Tibial artery (tissue), 4 donors: ENCODE measurements around the gene HMGN3.

Source experiments
- DNase-seq, 2 donors: peaks; one replicate each; pipeline ENCODE4 v3.0.0-alpha.2; 2019
- H3K27ac ChIP-seq, 2 donors: fragments of 200-600 bp; sonication (generic) in 1 of 2; 1 replicate in 1 of 2; 2 replicates in 1 of 2; pipeline ENCODE4 v1.5.1; 2018 to 2019; ENCODE audit warnings: mild to moderate bottlenecking in 1 of 2
- H3K27me3 ChIP-seq, 2 donors: fragments of 200-600 bp; sonication (generic) in 1 of 2; one replicate each; pipeline versions ENCODE4 v1.5.1 to v1.6.0; 2016 to 2019
- H3K36me3 ChIP-seq, 3 donors: fragments of 200-600 bp; sonication (generic) in 2 of 3; one replicate each; pipeline ENCODE4 v1.5.1; 2016 to 2019; ENCODE audit warnings: mild to moderate bottlenecking in 2 of 3
- H3K4me1 ChIP-seq, 4 donors: fragments of 200-600 bp; sonication (generic) in 2 of 4; 1 replicate in 3 of 4; 2 replicates in 1 of 4; pipeline ENCODE4 v1.5.1; 2016 to 2019
- H3K4me3 ChIP-seq, 2 donors: fragments of 200-600 bp; sonication (generic) in 1 of 2; 1 replicate in 1 of 2; 2 replicates in 1 of 2; pipeline ENCODE4 v1.5.1; 2018 to 2019; ENCODE audit warnings: mild to moderate bottlenecking in 2 of 2
- H3K9me3 ChIP-seq, 3 donors: fragments of 200-600 bp; sonication (generic) in 1 of 3; one replicate each; pipeline ENCODE4 v1.5.1; 2016 to 2019
- intact Hi-C: fragments of 100-400 bp; cut with DNase I; formaldehyde crosslinking; loops from one replicate; pipeline ENCODE4 v1.15.0; 2023; ENCODE audit warnings: low total_unique reads
- TF ChIP-seq, protein P1 (sequence below), 2 experiments: fragments of 200-600 bp in 1 of 2; fragments of 450-650 bp in 1 of 2; IDR thresholded peaks; one replicate each; pipeline ENCODE4 v1.5.1; 2017 to 2019; ENCODE audit warnings: antibody characterized with exemption in 2 of 2, mild to moderate bottlenecking in 1 of 2, moderate library complexity in 1 of 2

Gene HMGN3

DNA sequence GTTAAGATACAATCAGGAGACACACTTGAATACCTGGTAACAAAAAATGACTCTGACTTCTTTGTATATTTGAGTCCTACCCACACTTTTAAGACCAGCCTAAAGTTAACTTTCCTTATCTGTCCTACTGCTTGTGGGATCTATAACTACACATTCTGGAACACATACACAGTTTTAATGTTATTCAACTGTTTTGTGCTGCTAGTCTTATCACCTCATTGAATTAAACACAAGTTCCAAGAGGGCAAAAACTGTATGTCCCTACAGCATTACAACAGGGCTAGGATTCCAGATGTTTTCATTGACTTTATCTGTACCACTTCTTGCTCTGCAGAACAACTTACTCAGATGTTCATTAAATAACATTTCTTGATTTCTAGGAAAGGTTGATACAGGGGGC, 2.8 kb downstream of the HMGN3 start:
- H3K27ac ChIP-seq, result peak overlapping the region in 1 of 2 donors; percentile 11

DNA sequence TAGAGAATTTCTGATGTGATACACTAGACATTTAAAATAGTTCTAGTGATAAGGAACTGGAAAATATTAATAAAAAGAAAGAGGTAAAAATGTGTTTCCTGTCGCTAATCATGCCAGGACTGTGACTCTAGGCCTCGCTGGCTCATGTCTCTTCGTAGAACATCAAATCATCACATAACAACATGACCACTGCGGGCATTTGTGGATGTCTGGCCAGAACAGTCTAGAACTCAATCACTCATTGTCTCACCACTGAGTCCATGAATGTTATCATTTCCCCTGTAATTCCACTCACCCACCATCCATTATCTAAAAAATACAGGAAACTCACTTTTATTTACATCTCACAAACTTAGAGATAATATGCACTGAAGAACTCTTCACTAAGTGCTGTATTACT, 3.4 kb downstream of the HMGN3 start:
- no peak overlapping the region for H3K4me3 ChIP-seq
- peaks cover 0 to 25% (median 4%) of the 10 kb centered on the region in 4 donors for H3K4me1 ChIP-seq
- peak overlapping the region in 1 of 2 donors; percentile 20 for H3K27ac ChIP-seq
- no peaks in the 10 kb centered on the region for H3K9me3 ChIP-seq
- TF ChIP-seq, protein P1, sequence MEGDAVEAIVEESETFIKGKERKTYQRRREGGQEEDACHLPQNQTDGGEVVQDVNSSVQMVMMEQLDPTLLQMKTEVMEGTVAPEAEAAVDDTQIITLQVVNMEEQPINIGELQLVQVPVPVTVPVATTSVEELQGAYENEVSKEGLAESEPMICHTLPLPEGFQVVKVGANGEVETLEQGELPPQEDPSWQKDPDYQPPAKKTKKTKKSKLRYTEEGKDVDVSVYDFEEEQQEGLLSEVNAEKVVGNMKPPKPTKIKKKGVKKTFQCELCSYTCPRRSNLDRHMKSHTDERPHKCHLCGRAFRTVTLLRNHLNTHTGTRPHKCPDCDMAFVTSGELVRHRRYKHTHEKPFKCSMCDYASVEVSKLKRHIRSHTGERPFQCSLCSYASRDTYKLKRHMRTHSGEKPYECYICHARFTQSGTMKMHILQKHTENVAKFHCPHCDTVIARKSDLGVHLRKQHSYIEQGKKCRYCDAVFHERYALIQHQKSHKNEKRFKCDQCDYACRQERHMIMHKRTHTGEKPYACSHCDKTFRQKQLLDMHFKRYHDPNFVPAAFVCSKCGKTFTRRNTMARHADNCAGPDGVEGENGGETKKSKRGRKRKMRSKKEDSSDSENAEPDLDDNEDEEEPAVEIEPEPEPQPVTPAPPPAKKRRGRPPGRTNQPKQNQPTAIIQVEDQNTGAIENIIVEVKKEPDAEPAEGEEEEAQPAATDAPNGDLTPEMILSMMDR (IDR thresholded peaks at IDR 0.05), result no peak
- no peak for DNase-seq
- intact Hi-C loops, result loop anchor here (5.0 kb wide), 1 partner anchor 154 kb away; the partner anchor contains the start of gene PHIP
- H3K36me3 ChIP-seq, result no peaks in the 10 kb centered on the region
- H3K27me3 ChIP-seq, result no peaks in the 10 kb centered on the region

More for the DNA sequence above, 2.8 kb downstream of the HMGN3 start:
- DNase-seq, result no peak
- Histone ChIP-seq H3K9me3 (no peaks in the 10 kb centered on the region), H3K36me3 (no peaks in the 10 kb centered on the region), H3K4me1 (peaks cover 0 to 25% (median 4%) of the 10 kb centered on the region in 4 donors), H3K27me3 (no peaks in the 10 kb centered on the region), H3K4me3 (no peak overlapping the region)
- intact Hi-C loops, result loop anchor here (5.0 kb wide), 1 partner anchor 154 kb away; the partner anchor contains the start of gene PHIP
- TF ChIP-seq, protein P1 (IDR thresholded peaks at IDR 0.05), result no peak

DNA sequence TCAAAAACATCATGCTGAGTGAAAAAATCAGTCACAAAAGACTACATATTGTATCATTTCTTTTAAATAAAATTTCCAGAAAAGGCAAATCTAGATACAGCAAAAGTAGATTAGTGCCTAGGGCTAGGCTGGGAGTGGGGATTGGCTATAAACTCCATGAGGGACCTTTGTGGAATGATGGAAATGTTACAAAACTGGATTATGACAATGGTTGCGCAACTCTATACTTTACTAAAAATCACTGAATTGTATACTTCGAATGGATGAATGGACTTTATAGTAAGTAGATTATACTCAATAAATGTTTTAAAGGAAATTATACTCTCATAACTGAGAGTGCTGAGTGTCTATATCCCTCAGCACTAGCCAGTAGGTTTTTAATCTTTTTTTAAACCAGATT, 4.3 kb downstream of the HMGN3 start:
- TF ChIP-seq, protein P1 (IDR thresholded peaks at IDR 0.05), result no peak
- Histone ChIP-seq H3K4me1 (peaks cover 0 to 25% (median 4%) of the 10 kb centered on the region in 4 donors), H3K27me3 (no peaks in the 10 kb centered on the region), H3K4me3 (no peak overlapping the region), H3K9me3 (no peaks in the 10 kb centered on the region), H3K27ac (no peak overlapping the region), H3K36me3 (no peaks in the 10 kb centered on the region)
- no peak for DNase-seq
- intact Hi-C loops, result loop anchor here (5.0 kb wide), 1 partner anchor 153 kb away; the partner anchor contains the start of gene PHIP

DNA sequence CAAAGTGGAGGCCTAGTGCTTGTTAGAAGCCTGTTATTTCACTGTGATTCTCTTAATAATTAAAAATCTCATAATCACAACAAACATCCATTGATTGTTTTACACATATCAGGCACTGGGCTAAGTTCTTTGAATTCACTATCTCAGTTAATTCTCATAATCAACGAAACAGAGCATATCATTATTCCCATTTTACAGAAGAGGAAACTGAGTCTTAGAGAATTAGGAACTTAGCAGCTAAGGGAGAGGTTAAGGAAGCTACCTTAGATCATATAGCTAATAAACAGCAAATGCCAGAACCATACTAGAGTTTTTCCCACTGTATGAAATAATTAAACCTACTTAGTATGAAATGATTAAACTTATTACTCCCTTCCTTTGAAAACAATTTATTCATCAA, 7.0 kb downstream of the HMGN3 start:
- Histone ChIP-seq H3K9me3 (no peaks in the 10 kb centered on the region), H3K27ac (no peak overlapping the region), H3K36me3 (no peaks in the 10 kb centered on the region), H3K4me3 (no peak overlapping the region), H3K27me3 (no peaks in the 10 kb centered on the region), H3K4me1 (peaks cover 0 to 15% (median 1%) of the 10 kb centered on the region in 4 donors)
- TF ChIP-seq, protein P1 (IDR thresholded peaks at IDR 0.05), result no peak
- DNase-seq, result no peak
- intact Hi-C loops, result loop anchor here (5.0 kb wide), 1 partner anchor 300 kb away; no protein-coding TSS in a partner anchor

DNA sequence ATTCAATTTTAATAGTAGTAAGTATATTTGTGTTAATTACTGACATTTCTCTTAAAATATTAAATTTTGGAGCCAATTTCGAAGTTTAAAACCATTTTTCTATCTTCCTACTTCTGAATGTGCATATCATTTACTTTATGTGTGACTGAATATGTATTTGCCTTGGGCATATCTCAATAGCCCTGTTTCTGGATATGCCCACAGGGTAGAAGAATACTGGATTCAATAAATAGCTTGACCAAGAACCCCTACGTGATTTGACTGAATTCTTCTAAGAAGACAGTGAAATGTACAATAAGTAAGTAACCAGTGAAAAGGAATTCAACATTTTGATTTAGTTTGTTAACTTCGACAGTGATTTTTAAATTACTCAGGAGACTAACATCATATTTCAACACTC, 7.8 kb downstream of the HMGN3 start:
- H3K4me3 ChIP-seq, result no peak overlapping the region
- DNase-seq, result no peak
- H3K27me3 ChIP-seq, result no peaks in the 10 kb centered on the region
- intact Hi-C loops, result loop anchor here (5.0 kb wide), 1 partner anchor 301 kb away; no protein-coding TSS in a partner anchor
- TF ChIP-seq, protein P1 (IDR thresholded peaks at IDR 0.05), result no peak
- H3K27ac ChIP-seq, result no peak overlapping the region
- peaks cover 0 to 7% (median 0%) of the 10 kb centered on the region in 4 donors for H3K4me1 ChIP-seq
- H3K36me3 ChIP-seq, result no peaks in the 10 kb centered on the region
- no peaks in the 10 kb centered on the region for H3K9me3 ChIP-seq
